Measurements from ENCODE around the gene COMP.

COMP gene

GRCh38 chr19:18768997-18769891 is 21.9 kb downstream of the COMP start:
- DNase-seq (ENCODE audit: low spot score): no peak

DNA sequence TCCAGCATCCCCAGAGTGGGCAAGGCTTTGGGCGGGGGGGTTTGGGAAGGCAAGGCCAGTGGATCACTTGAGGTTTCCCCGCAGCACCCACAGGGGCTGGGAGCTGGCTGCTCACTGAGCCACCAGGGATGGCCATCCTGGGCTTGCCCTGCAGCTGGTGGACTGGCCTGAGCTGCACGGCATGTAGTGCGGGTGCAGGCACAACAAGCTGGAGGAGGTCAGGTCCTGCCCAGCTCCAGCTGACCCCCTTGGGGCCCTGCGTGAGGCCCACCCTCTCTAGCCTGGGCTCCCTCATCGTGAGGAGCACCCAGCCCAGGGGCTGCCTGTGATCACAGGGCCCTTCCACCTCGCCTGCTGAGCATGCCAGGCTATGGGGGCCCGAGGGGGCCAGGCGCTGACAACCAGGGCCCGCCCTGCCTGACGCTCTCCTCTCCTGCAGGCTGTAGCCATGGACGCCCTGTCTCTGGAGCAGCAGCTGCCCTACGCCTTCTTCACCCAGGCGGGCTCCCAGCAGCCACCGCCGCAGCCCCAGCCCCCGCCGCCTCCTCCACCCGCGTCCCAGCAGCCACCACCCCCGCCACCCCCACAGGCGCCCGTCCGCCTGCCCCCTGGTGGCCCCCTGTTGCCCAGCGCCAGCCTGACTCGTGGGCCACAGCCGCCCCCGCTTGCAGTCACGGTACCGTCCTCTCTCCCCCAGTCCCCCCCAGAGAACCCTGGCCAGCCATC is 22.9 kb downstream of the COMP start:
- no peak for DNase-seq (ENCODE audit: low spot score)

DNA sequence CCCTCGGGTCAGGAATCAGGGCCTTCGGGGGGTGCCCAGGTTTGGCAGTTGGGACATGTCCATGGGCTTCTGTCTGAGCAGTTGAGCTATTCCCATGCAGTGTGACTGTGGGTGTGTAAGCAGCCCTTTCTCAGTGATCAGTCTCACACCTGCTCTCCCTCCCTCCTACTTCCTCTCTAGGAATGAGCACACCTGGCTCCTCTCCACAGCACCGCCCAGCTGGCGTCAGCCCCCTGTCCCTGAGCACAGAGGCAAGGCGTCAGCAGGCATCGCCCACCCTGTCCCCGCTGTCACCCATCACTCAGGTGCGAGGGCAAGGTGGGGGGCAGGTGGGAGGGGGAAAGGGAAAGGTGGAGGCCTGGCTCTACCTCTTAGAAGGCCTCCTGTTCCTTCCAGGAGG is 25.9 kb downstream of the COMP start:
- DNase-seq (ENCODE audit: low spot score): no peak

DNA sequence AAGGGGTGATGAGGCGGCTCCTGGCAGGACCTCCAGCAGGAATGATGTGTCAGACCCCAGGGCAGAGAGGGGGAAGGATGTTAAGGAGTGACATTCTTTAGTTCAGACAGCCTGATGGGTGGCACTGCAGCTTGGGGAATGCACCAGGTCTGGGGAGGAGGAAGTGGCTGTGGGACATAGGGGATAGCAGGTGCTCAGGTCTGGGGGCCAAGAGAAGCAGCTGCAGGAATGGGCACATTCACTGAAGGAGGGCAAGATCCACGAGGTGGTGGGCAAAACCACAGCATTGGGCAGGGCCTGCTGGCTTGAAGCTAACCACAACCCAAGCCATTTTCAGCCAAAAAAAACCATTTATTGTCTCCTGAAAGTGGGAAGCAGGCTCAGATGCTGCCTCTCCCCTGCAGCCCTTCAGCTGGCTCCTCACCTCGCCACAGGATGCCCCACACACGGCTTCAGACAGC is 26.5 kb downstream of the COMP start:
- DNase-seq (ENCODE audit: low spot score): no peak

DNA sequence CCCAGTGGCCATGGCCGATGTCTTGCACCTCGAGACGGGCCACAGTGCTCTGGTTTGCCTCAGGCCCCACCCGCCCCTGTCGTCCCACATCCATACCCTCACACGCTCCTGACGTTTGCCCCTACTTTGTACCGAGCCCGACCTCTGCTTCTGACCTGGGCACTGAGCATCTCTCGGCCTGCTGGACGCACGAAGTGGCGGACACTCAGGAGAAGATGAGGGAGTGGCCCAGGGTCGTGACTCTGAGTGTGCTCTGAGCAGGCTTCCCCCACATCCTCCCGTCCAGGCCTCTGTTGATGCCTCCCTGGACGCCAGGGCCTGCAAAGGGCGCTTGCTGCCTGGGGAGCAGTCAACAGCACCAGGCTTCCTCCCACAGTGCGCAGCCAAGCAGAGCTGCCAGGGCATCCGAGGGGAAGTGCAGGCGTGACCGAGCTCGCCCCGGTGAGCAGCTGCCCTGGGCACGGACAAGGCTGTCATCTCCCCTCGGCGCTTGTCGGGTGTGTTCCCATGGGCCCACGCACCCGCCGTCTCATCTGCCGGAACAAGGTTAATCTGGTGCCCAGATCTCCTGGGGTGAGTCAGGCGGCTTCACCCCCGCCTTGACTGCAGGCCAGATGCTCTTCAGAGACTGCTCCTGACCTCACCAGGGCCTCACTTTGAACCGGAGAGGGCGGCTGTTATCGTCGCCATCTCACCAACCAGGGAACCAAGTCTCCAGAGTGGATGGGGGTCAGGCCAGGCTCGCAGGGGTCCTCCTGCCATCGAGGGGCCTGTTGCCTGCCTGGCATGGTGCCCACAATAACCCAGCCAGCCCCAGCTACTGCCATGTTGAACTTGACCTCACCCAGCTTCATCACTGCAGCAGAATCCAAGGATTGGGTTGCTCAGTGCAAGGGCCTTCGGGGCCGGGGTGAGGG is 27.2 kb downstream of the COMP start:
- no peak for DNase-seq (ENCODE audit: low spot score)

GRCh38 chr19:18762125-18763023 is 28.7 kb downstream of the COMP start:
- DNase-seq (ENCODE audit: low spot score): no peak

DNA sequence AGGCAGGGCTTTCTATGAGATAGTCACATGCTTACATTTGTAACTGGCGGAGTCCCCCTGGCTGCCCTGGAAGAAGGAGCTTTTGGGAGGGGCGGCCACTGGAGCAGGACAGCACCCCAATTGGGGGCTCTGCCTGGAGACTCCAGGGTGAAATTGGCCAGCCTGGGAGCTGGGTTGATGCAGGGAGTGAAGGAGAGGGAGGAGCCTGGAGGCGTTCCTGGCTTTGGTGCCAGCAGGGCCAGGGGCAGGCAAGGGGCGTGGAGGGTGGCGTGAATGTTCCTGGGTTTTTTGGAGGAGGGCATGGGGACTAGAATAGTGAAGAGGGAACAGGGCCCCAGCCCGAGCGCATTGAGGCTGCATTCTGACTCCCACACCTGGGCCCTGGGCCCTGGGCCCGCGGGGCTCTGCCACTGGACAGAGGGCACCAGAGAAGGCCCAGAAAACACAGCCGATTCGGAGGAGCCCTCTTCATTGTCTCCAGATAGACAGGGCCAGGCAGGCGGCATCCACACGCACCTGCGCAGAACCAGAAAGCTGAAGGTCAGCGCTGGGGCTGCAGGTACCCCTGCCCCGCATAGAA is 29.5 kb downstream of the COMP start:
- no peak for DNase-seq (ENCODE audit: low spot score)

DNA sequence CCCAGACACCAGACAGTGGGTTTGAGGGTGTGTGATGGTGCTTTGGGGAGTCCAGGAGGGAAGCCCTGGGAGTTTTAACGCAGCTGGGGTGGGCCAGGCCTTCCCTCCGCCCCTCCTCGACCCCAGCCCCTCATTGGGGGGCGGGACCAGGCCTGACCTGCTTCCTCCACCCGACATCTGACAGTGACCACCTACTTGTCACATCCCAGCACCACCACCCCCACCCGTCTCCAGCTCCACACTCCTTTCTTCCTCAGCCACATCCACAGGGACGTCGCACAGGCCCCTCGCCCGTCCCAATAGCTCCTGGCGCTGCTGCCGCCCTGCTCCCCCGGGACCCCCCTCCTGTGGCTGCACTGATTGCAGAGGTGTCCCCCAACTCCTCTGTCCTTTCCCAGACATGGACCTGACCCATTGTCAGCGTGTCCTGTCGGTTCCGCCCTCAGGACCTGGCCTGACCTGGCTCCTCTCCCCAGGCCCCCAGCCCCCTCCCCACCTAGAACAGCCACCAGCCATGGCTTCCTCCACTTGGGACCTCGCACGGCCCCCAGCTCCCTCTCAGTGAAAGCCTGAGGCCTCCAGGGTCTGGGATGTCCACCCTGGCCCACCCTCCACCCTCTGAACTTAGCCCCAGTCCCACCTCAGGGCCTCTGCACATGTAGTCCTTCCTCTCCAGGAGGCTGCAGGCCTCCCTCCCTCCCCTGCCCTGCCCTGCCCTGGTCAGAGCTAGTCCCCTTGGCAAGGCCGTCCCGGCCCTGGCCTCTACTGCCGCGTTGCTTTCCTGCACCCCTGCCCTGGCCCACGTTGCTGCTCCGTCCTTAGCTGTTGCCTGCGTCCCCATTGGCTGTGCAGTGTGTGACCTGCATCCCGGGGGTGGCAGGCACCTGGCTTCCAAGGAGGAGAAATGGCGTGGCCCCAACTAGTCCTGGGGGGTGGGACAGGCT is 30.4 kb downstream of the COMP start:
- no peak for DNase-seq (ENCODE audit: low spot score)

GRCh38 chr19:18759995-18760426 is 31.1 kb downstream of the COMP start:
- no peak for DNase-seq (ENCODE audit: low spot score)

- no peak for DNase-seq (ENCODE audit: low spot score)
These were observed 31.7 kb downstream of the COMP start for GRCh38 chr19:18759304-18759994.

DNA sequence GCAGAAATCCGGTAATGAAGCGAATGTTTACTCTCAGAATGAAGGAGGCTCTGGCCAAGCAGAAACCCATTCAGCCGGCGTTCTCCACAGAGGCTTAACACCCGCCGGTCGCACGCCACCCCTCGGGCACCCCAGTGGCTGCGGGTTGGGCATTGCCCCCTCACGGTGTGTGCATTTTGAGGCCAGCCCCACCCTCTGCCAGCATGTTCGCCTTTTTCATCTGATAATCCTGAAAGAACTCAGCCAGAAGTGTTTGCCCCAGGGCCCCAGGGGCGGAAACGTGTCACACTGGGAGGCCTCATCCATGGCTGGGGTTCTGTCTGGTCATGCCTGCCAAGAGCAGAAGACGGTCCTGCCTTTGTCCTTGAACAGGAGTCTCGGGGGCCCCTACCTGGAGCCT is 34.2 kb downstream of the COMP start:
- DNase-seq (ENCODE audit: low spot score): no peak

GRCh38 chr19:18754501-18754900 is 36.6 kb downstream of the COMP start:
- DNase-seq (ENCODE audit: low spot score): no peak

GRCh38 chr19:18751571-18751970 is 39.5 kb downstream of the COMP start:
- no peak for DNase-seq (ENCODE audit: low spot score)

- DNase-seq (ENCODE audit: low spot score): no peak
These were observed 40.7 kb downstream of the COMP start for GRCh38 chr19:18750295-18750970.

- no peak for DNase-seq (ENCODE audit: low spot score)
These were observed 41.5 kb downstream of the COMP start for GRCh38 chr19:18749362-18750231.

- no peak for DNase-seq (ENCODE audit: low spot score)
These were observed 44.4 kb downstream of the COMP start for GRCh38 chr19:18746401-18747325.

All from CD4-positive, alpha-beta T cell treated with Interleukin-6 at 100 ng/mL for 8 hours (primary cell).